IMR-90 (cell line): ENCODE results near the gene NLGN4X. TPM values are rescaled to one million over a fixed set of nuclear protein-coding genes. Genes with fewer than 3 reads are reported as not detected.

Source experiments
- ATAC-seq: fragments of 200-7000 bp; cut with Tn5 transposase; 2 replicates; pipeline ENCODE4 v1.9.1; 2020; ENCODE audit warnings: low read depth, mild to moderate bottlenecking, moderate library complexity
- BruUV-seq: library from RNA; stranded (reverse); fragments of 400-500 nt; replicated peaks from 2 replicates; lab custom pipeline; 2021; lab: Mats Ljungman, UMichigan
- CTCF ChIA-PET: fragments of 300-600 bp; formaldehyde crosslinking; extraction: SDS; loops from one replicate; lab custom pipeline; 2021; ENCODE audit warnings: antibody characterized with exemption; lab: Yijun Ruan, JAX
- POLR2A ChIA-PET: fragments of 300-600 bp; sonication (Branson Sonifier 250); formaldehyde crosslinking; loops from one replicate; lab custom pipeline; 2022; ENCODE audit warnings: antibody characterized with exemption; ENCODE audit not compliant: unreplicated experiment; lab: Charles Lee
- DNase-seq: peaks from one replicate; pipeline ENCODE4 v3.0.0; 2013
- H2AFZ ChIP-seq: replicated peaks from 2 replicates; pipeline ENCODE3; 2013; ENCODE audit warnings: low read length, mild to moderate bottlenecking; ENCODE audit not compliant: poor library complexity
- H2AK5ac ChIP-seq: 2 replicates; pipeline ENCODE4 v1.6.1; 2013; ENCODE audit warnings: low read depth, low read length, inconsistent platforms
- H2AK9ac ChIP-seq: replicated peaks from 2 replicates; pipeline ENCODE3; 2013; ENCODE audit warnings: mild to moderate bottlenecking, low read depth, low read length, moderate library complexity; ENCODE audit not compliant: poor library complexity
- H2BK120ac ChIP-seq: 2 replicates; pipeline ENCODE4 v1.6.1; 2013; ENCODE audit warnings: low read depth, low read length, inconsistent platforms
- H2BK15ac ChIP-seq: 3 replicates; pipeline ENCODE4 v1.6.1; 2013; ENCODE audit warnings: low read depth, low read length, inconsistent platforms
- H2BK20ac ChIP-seq: 2 replicates; pipeline ENCODE4 v1.6.1; 2013; ENCODE audit warnings: low read depth, mild to moderate bottlenecking, inconsistent platforms, low read length, moderate library complexity
- H2BK5ac ChIP-seq: 2 replicates; pipeline ENCODE4 v1.6.1; 2013; ENCODE audit warnings: mild to moderate bottlenecking, low read depth, low read length, inconsistent platforms; ENCODE audit not compliant: poor library complexity, severe bottlenecking
- H3K14ac ChIP-seq: replicated peaks from 2 replicates; pipeline ENCODE4 v1.6.1; 2013; ENCODE audit warnings: low read depth, low read length, inconsistent platforms
- H3K18ac ChIP-seq: 2 replicates; pipeline ENCODE4 v1.6.1; 2013; ENCODE audit warnings: low read depth, low read length, control low read depth
- H3K23ac ChIP-seq: 2 replicates; pipeline ENCODE4 v1.6.1; 2013; ENCODE audit warnings: low read depth, low read length, inconsistent platforms
- H3K27ac ChIP-seq: 2 replicates; pipeline ENCODE4 v1.5.1; 2013; ENCODE audit warnings: mild to moderate bottlenecking, control low read depth, low read length; ENCODE audit not compliant: insufficient read depth
- H3K27me3 ChIP-seq: 2 replicates; pipeline ENCODE4 v1.6.1; 2013; ENCODE audit warnings: low read length; ENCODE audit not compliant: control insufficient read depth, insufficient read depth
- H3K36me3 ChIP-seq: 2 replicates; pipeline ENCODE4 v1.6.1; 2013; ENCODE audit warnings: low read length, mixed read lengths; ENCODE audit not compliant: control insufficient read depth, insufficient read depth
- H3K4ac ChIP-seq: 2 replicates; pipeline ENCODE4 v1.6.1; 2013; ENCODE audit warnings: low read depth, low read length, inconsistent platforms
- H3K4me1 ChIP-seq: 2 replicates; pipeline ENCODE4 v1.6.1; 2013; ENCODE audit warnings: low read length, mixed read lengths; ENCODE audit not compliant: control insufficient read depth, insufficient read depth
- H3K4me2 ChIP-seq: 2 replicates; pipeline ENCODE4 v1.6.1; 2013; ENCODE audit warnings: low read depth, mild to moderate bottlenecking, control low read depth, low read length, moderate library complexity
- H3K4me3 ChIP-seq: 2 replicates; pipeline ENCODE4 v1.5.1; 2013; ENCODE audit warnings: low read depth, mild to moderate bottlenecking, control low read depth, low read length, moderate library complexity; ENCODE audit not compliant: insufficient read depth
- H3K56ac ChIP-seq: 2 replicates; pipeline ENCODE4 v1.6.1; 2013; ENCODE audit warnings: low read length, inconsistent platforms; ENCODE audit not compliant: insufficient read depth; ENCODE audit errors: extremely low read depth
- H3K79me1 ChIP-seq, 2 experiments: 2 replicates each; pipeline ENCODE4 v1.6.1; 2013; ENCODE audit warnings: low read length in 2 of 2, inconsistent platforms in 1 of 2, low read depth in 1 of 2
- H3K9ac ChIP-seq: 2 replicates; pipeline ENCODE4 v1.6.1; 2013; ENCODE audit warnings: low read depth, low read length, control low read depth
- H3K9me1 ChIP-seq: 2 replicates; pipeline ENCODE4 v1.6.1; 2013; ENCODE audit warnings: low read length, inconsistent platforms; ENCODE audit not compliant: insufficient read depth
- H3K9me3 ChIP-seq: 2 replicates; pipeline ENCODE4 v1.6.1; 2013; ENCODE audit warnings: low read length; ENCODE audit not compliant: control insufficient read depth, insufficient read depth
- H4K20me1 ChIP-seq: 2 replicates; pipeline ENCODE4 v1.6.1; 2013; ENCODE audit warnings: low read length, inconsistent platforms; ENCODE audit not compliant: insufficient read depth
- H4K5ac ChIP-seq: 2 replicates; pipeline ENCODE4 v1.6.1; 2013; ENCODE audit warnings: mild to moderate bottlenecking, low read depth, low read length, control low read depth
- H4K8ac ChIP-seq, 2 experiments: 2 replicates each; pipeline ENCODE4 v1.6.1; 2013; ENCODE audit warnings: low read depth in 2 of 2, low read length in 2 of 2, control low read depth in 1 of 2, inconsistent platforms in 1 of 2
- H4K91ac ChIP-seq: 2 replicates; pipeline ENCODE4 v1.6.1; 2013; ENCODE audit warnings: low read depth, low read length, inconsistent platforms; ENCODE audit not compliant: insufficient read depth
- BHLHE40 ChIP-seq: fragments of 150-350 bp; IDR thresholded peaks from 2 replicates; pipeline ENCODE4 v1.6.1; 2016; ENCODE audit warnings: mild to moderate bottlenecking, low read depth, low read length
- CEBPB ChIP-seq: IDR thresholded peaks from 2 replicates; pipeline ENCODE4 v1.6.1; 2012; ENCODE audit warnings: low read depth, low read length, improper control_type of control experiment
- CHD1 ChIP-seq: IDR thresholded peaks from 2 replicates; pipeline ENCODE4 v1.6.1; 2012; ENCODE audit warnings: low read depth, low read length, improper control_type of control experiment
- FOS ChIP-seq: fragments of 150-350 bp; IDR thresholded peaks from 2 replicates; pipeline ENCODE4 v1.6.1; 2016; ENCODE audit warnings: low read depth, low read length
- MAFK ChIP-seq: IDR thresholded peaks from 2 replicates; pipeline ENCODE4 v1.6.1; 2012; ENCODE audit warnings: low read depth, low read length, improper control_type of control experiment
- MXI1 ChIP-seq: IDR thresholded peaks from 2 replicates; pipeline ENCODE4 v1.6.1; 2012; ENCODE audit warnings: low read depth, mild to moderate bottlenecking, low read length, moderate library complexity, borderline replicate concordance
- POLR2A ChIP-seq: IDR thresholded peaks from 2 replicates; pipeline ENCODE4 v1.6.1; 2012; ENCODE audit warnings: mild to moderate bottlenecking, low read depth, low read length
- RAD21 ChIP-seq: IDR thresholded peaks from 2 replicates; pipeline ENCODE4 v1.6.1; 2012; ENCODE audit warnings: low read length, improper control_type of control experiment
- RCOR1 ChIP-seq: IDR thresholded peaks from 2 replicates; pipeline ENCODE4 v1.6.1; 2012; ENCODE audit warnings: mild to moderate bottlenecking, low read length, improper control_type of control experiment; ENCODE audit not compliant: insufficient replicate concordance
- RFX5 ChIP-seq: IDR thresholded peaks from 2 replicates; pipeline ENCODE4 v1.8.0; 2012; ENCODE audit warnings: low read depth, mild to moderate bottlenecking, low read length, moderate library complexity
- SMC3 ChIP-seq: fragments of 150-350 bp; IDR thresholded peaks from 2 replicates; pipeline ENCODE4 v1.6.1; 2016; ENCODE audit warnings: low read depth, mild to moderate bottlenecking, antibody characterized with exemption, low read length, moderate library complexity
- WGBS, 2 experiments: methylation state at CpG; one replicate each; pipeline versions ENCODE4 v1.1.5 to v1.1.7; 2013; ENCODE audit warnings: missing lambda C conversion rate in 2 of 2; ENCODE audit not compliant: insufficient read length in 1 of 2; ENCODE audit errors: extremely low coverage in 2 of 2; 5-methylcytosine and 5-hydroxymethylcytosine counted together
- dilution Hi-C: fragments of 300-500 bp; cut with HindIII; formaldehyde crosslinking; loops from one replicate; pipeline ENCODE4 v1.14.3; 2018; ENCODE audit warnings: low sequenced_read_pairs; ENCODE audit not compliant: unreplicated experiment
- in situ Hi-C: fragments of 300-500 bp; cut with MboI; formaldehyde crosslinking; loops from 3 replicates; pipeline ENCODE4 v1.14.3; 2019; ENCODE audit warnings: low sequenced_read_pairs, inconsistent platforms, mixed read lengths
- intact Hi-C: fragments of 100-400 bp; cut with micrococcal nuclease; formaldehyde crosslinking; loops from 2 replicates; pipeline ENCODE4 v1.10.0; 2022
- polyA plus RNA-seq, 3 experiments: library from polyadenylated mRNA; depleted of rRNA; stranded (reverse); fragments of >200 nt; gene quantifications; 2 replicates each; pipeline ENCODE4 v1.2.3, GENCODE V29; 2012; ENCODE audit warnings: low replicate concordance in 1 of 3
- total RNA-seq: library from RNA; depleted of rRNA; stranded (reverse); fragments of >200 nt; gene quantifications from 2 replicates; pipeline ENCODE4 v1.2.3, GENCODE V29; 2012
- TF ChIP-seq, protein P1 (sequence below): fragments of 150-350 bp; IDR thresholded peaks from 2 replicates; pipeline ENCODE4 v1.6.1; 2016; ENCODE audit warnings: low read depth, mild to moderate bottlenecking, low read length, moderate library complexity, borderline replicate concordance
- TF ChIP-seq, protein P2 (sequence below): fragments of 150-350 bp; IDR thresholded peaks from 2 replicates; pipeline ENCODE4 v1.6.1; 2017; ENCODE audit warnings: mild to moderate bottlenecking, antibody characterized with exemption, low read length, low read depth

The NLGN4X gene
- total and polyA plus RNA-seq, 2 of the 4 experiments (the other 2 are of a cell fraction), result not detected

DNA sequence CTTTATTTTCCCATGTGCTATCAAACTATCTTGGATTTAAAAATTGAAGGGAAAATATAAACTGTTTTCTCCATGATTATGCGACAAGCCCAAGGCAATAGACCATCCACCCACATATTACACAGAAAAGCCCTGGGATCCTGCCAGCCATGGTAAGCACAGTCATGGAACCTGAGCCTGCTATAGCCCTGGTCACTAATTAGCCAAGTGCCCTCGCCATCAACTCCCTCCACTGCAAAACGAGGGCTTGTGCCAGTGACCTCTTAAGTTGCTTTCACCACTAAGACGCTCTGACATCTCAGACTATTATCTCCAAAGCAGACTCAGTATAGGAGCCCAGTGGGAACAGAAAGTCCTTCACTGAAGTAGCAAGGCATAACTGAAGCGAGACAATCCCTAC, 69.2 kb downstream of the NLGN4X start:
- ChIA-PET POLR2A (no interaction called here), CTCF (no interaction called here)
- no peak overlapping the region for H3K14ac ChIP-seq
- H2BK120ac ChIP-seq, result no peak overlapping the region
- no peak overlapping the region for H2BK20ac ChIP-seq
- H3K4me1 ChIP-seq, result no peaks in the 10 kb centered on the region
- no peak for DNase-seq
- no peaks in the 10 kb centered on the region for H3K9me1 ChIP-seq
- H4K8ac ChIP-seq, result no peak overlapping the region
- H3K56ac ChIP-seq, result no peak overlapping the region
- H3K18ac ChIP-seq, result no peak overlapping the region
- no peaks in the 10 kb centered on the region for H3K36me3 ChIP-seq
- dilution Hi-C loops, result no loop called here
- no peak overlapping the region for H3K4me3 ChIP-seq
- no peak overlapping the region for H2BK15ac ChIP-seq
- no peaks in the 10 kb centered on the region for H4K20me1 ChIP-seq
- no peak overlapping the region for H3K9ac ChIP-seq
- 60% methylated on average over 1 of the region's 5 CpGs; no CpG with 5 or more reads in 1 of the 2 experiments for WGBS, 2 experiments
- H3K79me1 ChIP-seq, result no peaks in the 10 kb centered on the region
- H3K23ac ChIP-seq, result no peak overlapping the region
- no peak overlapping the region for H2BK5ac ChIP-seq
- H3K4ac ChIP-seq, result no peak overlapping the region
- no peaks in the 10 kb centered on the region for H3K27me3 ChIP-seq
- H3K4me2 ChIP-seq, result no peak overlapping the region
- H2AK9ac ChIP-seq, result no peak overlapping the region
- in situ Hi-C loops, result no loop called here
- H3K27ac ChIP-seq, result no peak overlapping the region
- no peak overlapping the region for H4K5ac ChIP-seq
- no peak overlapping the region for H4K91ac ChIP-seq
- H2AK5ac ChIP-seq, result no peak overlapping the region
- intact Hi-C loops, result no loop called here
- no peak overlapping the region for H2AFZ ChIP-seq
- TF ChIP-seq, protein P1, sequence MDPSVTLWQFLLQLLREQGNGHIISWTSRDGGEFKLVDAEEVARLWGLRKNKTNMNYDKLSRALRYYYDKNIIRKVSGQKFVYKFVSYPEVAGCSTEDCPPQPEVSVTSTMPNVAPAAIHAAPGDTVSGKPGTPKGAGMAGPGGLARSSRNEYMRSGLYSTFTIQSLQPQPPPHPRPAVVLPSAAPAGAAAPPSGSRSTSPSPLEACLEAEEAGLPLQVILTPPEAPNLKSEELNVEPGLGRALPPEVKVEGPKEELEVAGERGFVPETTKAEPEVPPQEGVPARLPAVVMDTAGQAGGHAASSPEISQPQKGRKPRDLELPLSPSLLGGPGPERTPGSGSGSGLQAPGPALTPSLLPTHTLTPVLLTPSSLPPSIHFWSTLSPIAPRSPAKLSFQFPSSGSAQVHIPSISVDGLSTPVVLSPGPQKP, result no peak
- no peak for TF ChIP-seq SMC3
- TF ChIP-seq POLR2A, result no peak
- no peak for TF ChIP-seq RAD21
- TF ChIP-seq CHD1, result no peak
- TF ChIP-seq RCOR1, result no peak
- TF ChIP-seq, protein P2, sequence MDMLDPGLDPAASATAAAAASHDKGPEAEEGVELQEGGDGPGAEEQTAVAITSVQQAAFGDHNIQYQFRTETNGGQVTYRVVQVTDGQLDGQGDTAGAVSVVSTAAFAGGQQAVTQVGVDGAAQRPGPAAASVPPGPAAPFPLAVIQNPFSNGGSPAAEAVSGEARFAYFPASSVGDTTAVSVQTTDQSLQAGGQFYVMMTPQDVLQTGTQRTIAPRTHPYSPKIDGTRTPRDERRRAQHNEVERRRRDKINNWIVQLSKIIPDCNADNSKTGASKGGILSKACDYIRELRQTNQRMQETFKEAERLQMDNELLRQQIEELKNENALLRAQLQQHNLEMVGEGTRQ, result no peak
- TF ChIP-seq RFX5, result no peak
- TF ChIP-seq MXI1, result no peak
- no peak for TF ChIP-seq BHLHE40
- TF ChIP-seq MAFK, result no peak
- no peak for TF ChIP-seq CEBPB
- no peak for TF ChIP-seq FOS
- no TSS peak for BruUV-seq
- ATAC-seq, result no peak
- H3K9me3 ChIP-seq, result peaks cover 11% of the 10 kb centered on the region; the same call in 1 of the 2 replicates
